ENCODE results near the gene IGFL4. TPM values are rescaled to one million over a fixed set of nuclear protein-coding genes. Genes with fewer than 3 reads are reported as not detected.
A peak's percentile ranks its signal among the peaks of the same experiment; 100 is the strongest.

The IGFL4 gene
- total RNA-seq, 2 donors from 2014 or later, result not detected

GRCh38 chr19:46002678-46003275 lies 38.0 kb downstream of the IGFL4 start:
- intact Hi-C loops (cut with DNase I), result no loop called here
- H3K36me3 ChIP-seq, result no peaks in the 10 kb centered on the region
- H3K4me1 ChIP-seq, result no peaks in the 10 kb centered on the region
- H3K27ac ChIP-seq, result no peak overlapping the region
- no peaks in the 10 kb centered on the region for H3K27me3 ChIP-seq
- no peak overlapping the region for H3K9ac ChIP-seq (ENCODE audit: low read depth in 2 of 2, low read length in 2 of 2)
- H3K4me3 ChIP-seq, result no peak overlapping the region
- H3K9me3 ChIP-seq, result no peaks in the 10 kb centered on the region
- no peak for DNase-seq
- no peak for TF ChIP-seq CTCF (IDR thresholded peaks at IDR 0.05)

GRCh38 chr19:46000491-46001246 lies 40.1 kb downstream of the IGFL4 start:
- Histone ChIP-seq H3K4me3 (no peak overlapping the region), H3K9ac (ENCODE audit: low read depth in 2 of 2, low read length in 2 of 2) (no peak overlapping the region), H3K36me3 (no peaks in the 10 kb centered on the region), H3K9me3 (no peaks in the 10 kb centered on the region), H3K27me3 (no peaks in the 10 kb centered on the region), H3K27ac (no peak overlapping the region), H3K4me1 (no peaks in the 10 kb centered on the region)
- intact Hi-C loops (cut with DNase I), result no loop called here
- DNase-seq, result peak; percentile 77
- no peak for TF ChIP-seq CTCF (IDR thresholded peaks at IDR 0.05)

GRCh38 chr19:45999653-46000121 lies 41.1 kb downstream of the IGFL4 start:
- no peaks in the 10 kb centered on the region for H3K36me3 ChIP-seq
- no peak overlapping the region for H3K27ac ChIP-seq
- intact Hi-C loops (cut with DNase I), result no loop called here
- no peaks in the 10 kb centered on the region for H3K9me3 ChIP-seq
- no peak overlapping the region for H3K4me3 ChIP-seq
- TF ChIP-seq CTCF (IDR thresholded peaks at IDR 0.05), result no peak
- DNase-seq, result no peak
- no peaks in the 10 kb centered on the region for H3K27me3 ChIP-seq
- H3K9ac ChIP-seq (ENCODE audit: low read depth in 2 of 2, low read length in 2 of 2), result no peak overlapping the region
- H3K4me1 ChIP-seq, result no peaks in the 10 kb centered on the region

GRCh38 chr19:45998834-45999233 lies 42.0 kb downstream of the IGFL4 start:
- Histone ChIP-seq H3K27me3 (no peaks in the 10 kb centered on the region), H3K4me1 (no peaks in the 10 kb centered on the region), H3K9me3 (no peaks in the 10 kb centered on the region), H3K36me3 (no peaks in the 10 kb centered on the region), H3K27ac (no peak overlapping the region), H3K9ac (ENCODE audit: low read depth in 2 of 2, low read length in 2 of 2) (no peak overlapping the region), H3K4me3 (no peak overlapping the region)
- no peak for TF ChIP-seq CTCF (IDR thresholded peaks at IDR 0.05)
- DNase-seq, result no peak
- intact Hi-C loops (cut with DNase I), result no loop called here

GRCh38 chr19:45996933-45997332 lies 43.9 kb downstream of the IGFL4 start:
- H3K4me3 ChIP-seq, result no peak overlapping the region
- no peak overlapping the region for H3K9ac ChIP-seq (ENCODE audit: low read depth in 2 of 2, low read length in 2 of 2)
- TF ChIP-seq CTCF (IDR thresholded peaks at IDR 0.05), result no peak
- H3K27ac ChIP-seq, result no peak overlapping the region
- H3K4me1 ChIP-seq, result no peaks in the 10 kb centered on the region
- DNase-seq, result no peak
- intact Hi-C loops (cut with DNase I), result no loop called here
- H3K36me3 ChIP-seq, result no peaks in the 10 kb centered on the region
- H3K27me3 ChIP-seq, result no peaks in the 10 kb centered on the region
- H3K9me3 ChIP-seq, result no peaks in the 10 kb centered on the region

Measured in colonic mucosa (tissue), 4 donors.